K562 (cell line): ENCODE measurements around the gene HLCS.

Experiments used
- E2F1 ChIP-seq: sonication (generic); formaldehyde crosslinking; IDR thresholded peaks from 2 replicates; pipeline ENCODE4 v1.8.1; 2023; ENCODE audit warnings: mild to moderate bottlenecking, missing genetic modification reagents, moderate library complexity
- KDM1A ChIP-seq, 2 experiments: fragments of 450-650 bp; IDR thresholded peaks; 2 replicates each; pipeline ENCODE4 v1.6.1; 2016; ENCODE audit warnings: mild to moderate bottlenecking in 2 of 2
- PCBP2 ChIP-seq: fragments of 200-400 bp; formaldehyde crosslinking; IDR thresholded peaks from 2 replicates; pipeline ENCODE4 v1.6.1; 2018; ENCODE audit warnings: low read length, low read depth, mild to moderate bottlenecking, moderate library complexity; ENCODE audit not compliant: poor library complexity, severe bottlenecking
- POLR2A ChIP-seq: fragments of 450-650 bp; conservative IDR thresholded peaks from 2 replicates; pipeline ENCODE4 v1.6.1; 2016
- TCF15 ChIP-seq: fragments of 250-450 bp; sonication (Bioruptor Pico); IDR thresholded peaks from 2 replicates; pipeline ENCODE4 v1.8.0; 2022; ENCODE audit warnings: moderate library complexity, mild to moderate bottlenecking, inconsistent platforms
- ZNF707 ChIP-seq: fragments of 250-450 bp; sonication (Bioruptor Pico); conservative IDR thresholded peaks from 2 replicates; pipeline ENCODE4 v1.8.0; 2022; ENCODE audit warnings: inconsistent platforms, mild to moderate bottlenecking, moderate library complexity

- no peak for TF ChIP-seq E2F1 (CRISPR knock-in tag)
- no peak for TF ChIP-seq TCF15
- no peak for TF ChIP-seq KDM1A (IDR thresholded peaks at IDR 0.05)
- TF ChIP-seq ZNF707, result no peak
- TF ChIP-seq POLR2A, result no peak
- TF ChIP-seq PCBP2, result no peak
Observed at GRCh38 chr21:36757196-36757595, 209.3 kb downstream of the HLCS start.
